H1 (cell line): ENCODE data around the gene OTOS. TPM values are rescaled to one million over a fixed set of nuclear protein-coding genes. Genes with fewer than 3 reads are reported as not detected.

ENCODE experiments used
- FOSL1 ChIP-seq: IDR thresholded peaks from 2 replicates; pipeline ENCODE4 v1.6.1; 2011; ENCODE audit warnings: mild to moderate bottlenecking, low read depth, low read length, moderate library complexity; ENCODE audit not compliant: insufficient read depth
- GABPA ChIP-seq: IDR thresholded peaks from 2 replicates; pipeline ENCODE4 v1.6.1; 2011; ENCODE audit warnings: mild to moderate bottlenecking, low read length, moderate library complexity, borderline replicate concordance; ENCODE audit not compliant: insufficient read depth
- JUN ChIP-seq: IDR thresholded peaks from 2 replicates; pipeline ENCODE4 v1.6.1; 2011; ENCODE audit warnings: low read depth, mild to moderate bottlenecking, improper control_type of control experiment, low read length
- SP1 ChIP-seq: IDR thresholded peaks from 2 replicates; pipeline ENCODE4 v1.6.1; 2011; ENCODE audit warnings: low read depth, low read length
- TAF1 ChIP-seq: IDR thresholded peaks from 2 replicates; pipeline ENCODE4 v1.6.1; 2011; ENCODE audit warnings: mild to moderate bottlenecking, low read depth, low read length
- ZNF274 ChIP-seq: IDR thresholded peaks from 2 replicates; pipeline ENCODE4 v1.7.0; 2012; ENCODE audit warnings: low read length, borderline replicate concordance; ENCODE audit errors: extremely low read depth
- polyA plus RNA-seq, 7 experiments: library from polyadenylated mRNA; depleted of rRNA in 3 of 7; stranded (reverse) in 5 of 7; unstranded in 2 of 7; fragments of >200 nt in 5 of 7; fragments of 200-250 nt in 2 of 7; gene quantifications; 1 replicate in 5 of 7; 2 replicates in 1 of 7; 4 replicates in 1 of 7; pipeline versions ENCODE4 v1.2.1 to v1.2.3, GENCODE V29; 2011 to 2013; ENCODE audit warnings: missing spikeins in 2 of 7, mixed read lengths in 2 of 7
- total RNA-seq: library from RNA; stranded (reverse); fragmentation: NEBNext Ultra II Directional; extraction: Animal tissue kit (Norgen Biotek cat#: 25700); gene quantifications from 2 replicates; pipeline ENCODE4 v1.2.1, GENCODE V29; 2021
- TF ChIP-seq, protein P1 (sequence below), 3 experiments: IDR thresholded peaks; 1 replicate in 2 of 3; 2 replicates in 1 of 3; pipeline versions ENCODE4 v1.5.1 to v1.6.1; 2011; ENCODE audit warnings: low read length in 3 of 3, mild to moderate bottlenecking in 3 of 3, inconsistent platforms in 2 of 3, low read depth in 1 of 3, moderate library complexity in 1 of 3; ENCODE audit not compliant: insufficient read depth in 1 of 3; ENCODE audit errors: control extremely low read depth in 1 of 3

The OTOS gene
- total and polyA plus RNA-seq, 2 of the 8 experiments (the other 6 are each of a cell fraction or from before 2014, with no cell fraction given): 0.17 TPM; not detected in 1

DNA sequence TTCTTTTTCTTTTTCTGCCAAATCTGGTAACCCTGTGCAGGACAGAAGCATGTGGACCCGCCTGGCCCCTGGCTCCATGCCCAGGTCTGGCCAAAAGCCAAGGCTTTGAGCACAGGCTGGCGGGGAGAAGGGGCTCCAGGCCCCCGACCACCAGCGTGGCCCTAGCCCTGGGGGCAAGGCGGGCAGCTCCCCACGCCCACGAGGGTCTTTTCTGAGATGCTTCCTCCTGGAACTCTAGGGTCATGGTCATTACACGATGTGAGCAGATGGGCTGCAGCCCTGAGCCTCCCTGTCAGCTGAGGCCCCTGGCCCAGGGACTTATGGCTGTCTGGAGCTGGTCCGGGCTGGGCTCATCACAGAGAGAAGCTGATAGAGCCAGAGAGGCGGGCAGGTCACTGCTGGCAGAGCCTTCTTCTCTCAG, 5.7 kb upstream of the OTOS start (continued):
- TF ChIP-seq TAF1 (no peak), FOSL1 (no peak), SP1 (no peak), GABPA (no peak), JUN (no peak), ZNF274 (no peak)
- TF ChIP-seq, protein P1, sequence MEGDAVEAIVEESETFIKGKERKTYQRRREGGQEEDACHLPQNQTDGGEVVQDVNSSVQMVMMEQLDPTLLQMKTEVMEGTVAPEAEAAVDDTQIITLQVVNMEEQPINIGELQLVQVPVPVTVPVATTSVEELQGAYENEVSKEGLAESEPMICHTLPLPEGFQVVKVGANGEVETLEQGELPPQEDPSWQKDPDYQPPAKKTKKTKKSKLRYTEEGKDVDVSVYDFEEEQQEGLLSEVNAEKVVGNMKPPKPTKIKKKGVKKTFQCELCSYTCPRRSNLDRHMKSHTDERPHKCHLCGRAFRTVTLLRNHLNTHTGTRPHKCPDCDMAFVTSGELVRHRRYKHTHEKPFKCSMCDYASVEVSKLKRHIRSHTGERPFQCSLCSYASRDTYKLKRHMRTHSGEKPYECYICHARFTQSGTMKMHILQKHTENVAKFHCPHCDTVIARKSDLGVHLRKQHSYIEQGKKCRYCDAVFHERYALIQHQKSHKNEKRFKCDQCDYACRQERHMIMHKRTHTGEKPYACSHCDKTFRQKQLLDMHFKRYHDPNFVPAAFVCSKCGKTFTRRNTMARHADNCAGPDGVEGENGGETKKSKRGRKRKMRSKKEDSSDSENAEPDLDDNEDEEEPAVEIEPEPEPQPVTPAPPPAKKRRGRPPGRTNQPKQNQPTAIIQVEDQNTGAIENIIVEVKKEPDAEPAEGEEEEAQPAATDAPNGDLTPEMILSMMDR (IDR thresholded peaks at IDR 0.05; ENCODE audit: control extremely low read depth in 1 of 3, insufficient read depth in 1 of 3, low read depth in 1 of 3, low read length in 3 of 3): no peak
- TF ChIP-seq, all 59 proteins: peak for 0
